GM23248 (cell line): ENCODE results near the gene LIMCH1. TPM values are rescaled to one million over a fixed set of nuclear protein-coding genes. Genes with fewer than 3 reads are reported as not detected.
A peak's percentile ranks its signal among the peaks of the same experiment; 100 is the strongest.

Experiments
- DNase-seq: peaks from one replicate; pipeline ENCODE4 v3.0.0-alpha.2; 2015
- H2AFZ ChIP-seq: fragments of 200-600 bp; sonication (generic); 2 replicates; pipeline ENCODE4 v1.6.1; 2016; ENCODE audit warnings: antibody characterized with exemption
- H3F3A ChIP-seq: fragments of 200-600 bp; sonication (generic); 2 replicates; pipeline ENCODE4 v1.6.1; 2016; ENCODE audit warnings: mild to moderate bottlenecking, antibody characterized with exemption, mixed run types; ENCODE audit not compliant: insufficient read depth
- H3K27ac ChIP-seq: fragments of 200-600 bp; sonication (generic); 2 replicates; pipeline ENCODE4 v1.5.1; 2016; ENCODE audit warnings: mild to moderate bottlenecking
- H3K27me3 ChIP-seq: fragments of 200-600 bp; sonication (generic); replicated peaks from 2 replicates; pipeline ENCODE4 v1.6.1; 2016; ENCODE audit warnings: mild to moderate bottlenecking; ENCODE audit not compliant: insufficient read depth
- H3K36me3 ChIP-seq: fragments of 200-600 bp; sonication (generic); 2 replicates; pipeline ENCODE4 v1.6.1; 2016; ENCODE audit warnings: low read depth, mild to moderate bottlenecking
- H3K4me1 ChIP-seq: fragments of 200-600 bp; sonication (generic); 2 replicates; pipeline ENCODE4 v1.6.1; 2016; ENCODE audit warnings: mild to moderate bottlenecking; ENCODE audit not compliant: insufficient read depth
- H3K4me2 ChIP-seq: fragments of 200-600 bp; sonication (generic); one replicate; pipeline ENCODE4 v1.6.1; 2016; ENCODE audit warnings: mild to moderate bottlenecking; ENCODE audit not compliant: unreplicated experiment
- H3K4me3 ChIP-seq: fragments of 200-600 bp; sonication (generic); 2 replicates; pipeline ENCODE4 v1.5.1; 2016; ENCODE audit warnings: mild to moderate bottlenecking
- H3K79me2 ChIP-seq: fragments of 200-600 bp; sonication (generic); 2 replicates; pipeline ENCODE4 v1.6.1; 2016; ENCODE audit warnings: mild to moderate bottlenecking; ENCODE audit not compliant: insufficient read depth
- H3K9ac ChIP-seq: fragments of 200-600 bp; sonication (generic); 2 replicates; pipeline ENCODE4 v1.6.1; 2016; ENCODE audit warnings: mild to moderate bottlenecking
- H3K9me2 ChIP-seq: fragments of 200-600 bp; sonication (generic); 2 replicates; pipeline ENCODE4 v1.6.1; 2016; ENCODE audit warnings: mixed run types, mild to moderate bottlenecking, moderate library complexity; ENCODE audit not compliant: insufficient read depth
- H3K9me3 ChIP-seq: fragments of 200-600 bp; sonication (generic); one replicate; pipeline ENCODE4 v1.6.1; 2017; ENCODE audit warnings: low read depth
- H4K20me1 ChIP-seq: fragments of 200-600 bp; sonication (generic); 2 replicates; pipeline ENCODE4 v1.6.0; 2016; ENCODE audit not compliant: insufficient read depth
- EZH2 ChIP-seq: fragments of 200-600 bp; sonication (generic); IDR thresholded peaks from 2 replicates; pipeline ENCODE4 v1.6.1; 2018; ENCODE audit warnings: antibody characterized with exemption, mild to moderate bottlenecking; ENCODE audit not compliant: insufficient read depth, poor library complexity, severe bottlenecking
- EZH2phosphoT487 ChIP-seq: fragments of 200-600 bp; sonication (generic); IDR thresholded peaks from 2 replicates; pipeline ENCODE4 v1.6.1; 2018; ENCODE audit warnings: antibody characterized with exemption, moderate library complexity, mild to moderate bottlenecking, low read depth; ENCODE audit not compliant: insufficient read depth
- WGBS, 2 experiments: methylation state at CpG; one replicate each; pipeline ENCODE4 v1.1.6; 2015 to 2017; ENCODE audit warnings: low lambda C conversion rate in 2 of 2, low coverage in 1 of 2; ENCODE audit errors: missing lambda C conversion rate in 2 of 2; 5-methylcytosine and 5-hydroxymethylcytosine counted together
- in situ Hi-C: fragments of 300-500 bp; cut with MboI; formaldehyde crosslinking; loops from 2 replicates; pipeline ENCODE4 v1.15.0; 2020
- polyA plus RNA-seq: library from polyadenylated mRNA; unstranded; fragments of >200 nt; fragmentation: Nextera tagmentation; extraction: Ambion mirVana; gene quantifications from 2 replicates; pipeline ENCODE4 v1.2.1, GENCODE V29; 2016
- total RNA-seq: library from RNA; depleted of rRNA; stranded (reverse); fragments of >200 nt; shearing (Covaris generic); gene quantifications from 2 replicates; pipeline ENCODE4 v1.2.3, GENCODE V29; 2014

Gene LIMCH1
- total and polyA plus RNA-seq, 2 experiments from 2014 or later, result 17.4 to 22.2 TPM

DNA sequence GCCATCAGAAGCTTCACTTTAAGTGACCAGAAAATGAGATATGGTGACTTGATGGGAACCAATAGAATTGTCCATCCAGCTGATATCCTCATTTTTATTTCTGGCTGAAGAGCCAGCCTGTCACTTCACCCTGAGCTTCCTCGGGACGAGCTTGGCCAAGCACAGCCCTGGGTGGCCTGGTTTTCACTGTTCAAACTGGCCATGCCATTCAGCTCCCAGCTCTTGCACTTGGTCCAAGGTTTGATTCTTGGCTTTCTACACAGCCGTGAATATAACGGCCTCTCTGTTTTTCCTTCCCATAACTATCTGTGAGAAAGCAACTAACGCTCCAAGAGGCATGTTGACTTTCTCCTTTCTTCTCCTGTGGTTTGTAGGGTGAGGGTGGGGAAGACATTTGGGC is 71.9 kb downstream of the LIMCH1 start:
- 80 to 84% methylated on average over 5 of the region's 5 CpGs for WGBS, 2 experiments
- no peaks in the 10 kb centered on the region for H3K9me2 ChIP-seq
- H3K4me1 ChIP-seq, result peaks cover 22% of the 10 kb centered on the region
- H3K4me3 ChIP-seq, result no peak overlapping the region
- no peaks in the 10 kb centered on the region for H3K36me3 ChIP-seq
- TF ChIP-seq EZH2, result no peak
- no peaks in the 10 kb centered on the region for H3K79me2 ChIP-seq
- in situ Hi-C loops, result no loop called here
- no peaks in the 10 kb centered on the region for H3F3A ChIP-seq
- H3K9me3 ChIP-seq, result no peaks in the 10 kb centered on the region
- H3K27me3 ChIP-seq, result 0 out of 2 replicates have a peak, but pooled peaks cover 5% of the 10 kb centered on the region
- no peak overlapping the region for H3K4me2 ChIP-seq
- no peak overlapping the region for H2AFZ ChIP-seq
- no peak for DNase-seq
- no peak overlapping the region for H3K27ac ChIP-seq
- no peak overlapping the region for H3K9ac ChIP-seq
- no peaks in the 10 kb centered on the region for H4K20me1 ChIP-seq

GRCh38 chr4:41610474-41610873 is 72.5 kb downstream of the LIMCH1 start:
- whole genome bisulfite sequencing, 2 experiments, result 92 to 93% methylated on average over 3 of the region's 3 CpGs
- Histone ChIP-seq H3K36me3 (no peaks in the 10 kb centered on the region), H3K79me2 (no peaks in the 10 kb centered on the region), H3K9me3 (no peaks in the 10 kb centered on the region), H3K27me3 (0 out of 2 replicates have a peak, but pooled peaks cover 5% of the 10 kb centered on the region), H4K20me1 (no peaks in the 10 kb centered on the region), H3K4me3 (no peak overlapping the region), H3K9me2 (no peaks in the 10 kb centered on the region), H3K9ac (no peak overlapping the region), H3K4me2 (no peak overlapping the region), H3K27ac (no peak overlapping the region), H3K4me1 (peaks cover 22% of the 10 kb centered on the region), H3F3A (no peaks in the 10 kb centered on the region), H2AFZ (no peak overlapping the region)
- no peak for DNase-seq
- in situ Hi-C loops, result no loop called here
- TF ChIP-seq EZH2phosphoT487, result no peak
- no peak for TF ChIP-seq EZH2

DNA sequence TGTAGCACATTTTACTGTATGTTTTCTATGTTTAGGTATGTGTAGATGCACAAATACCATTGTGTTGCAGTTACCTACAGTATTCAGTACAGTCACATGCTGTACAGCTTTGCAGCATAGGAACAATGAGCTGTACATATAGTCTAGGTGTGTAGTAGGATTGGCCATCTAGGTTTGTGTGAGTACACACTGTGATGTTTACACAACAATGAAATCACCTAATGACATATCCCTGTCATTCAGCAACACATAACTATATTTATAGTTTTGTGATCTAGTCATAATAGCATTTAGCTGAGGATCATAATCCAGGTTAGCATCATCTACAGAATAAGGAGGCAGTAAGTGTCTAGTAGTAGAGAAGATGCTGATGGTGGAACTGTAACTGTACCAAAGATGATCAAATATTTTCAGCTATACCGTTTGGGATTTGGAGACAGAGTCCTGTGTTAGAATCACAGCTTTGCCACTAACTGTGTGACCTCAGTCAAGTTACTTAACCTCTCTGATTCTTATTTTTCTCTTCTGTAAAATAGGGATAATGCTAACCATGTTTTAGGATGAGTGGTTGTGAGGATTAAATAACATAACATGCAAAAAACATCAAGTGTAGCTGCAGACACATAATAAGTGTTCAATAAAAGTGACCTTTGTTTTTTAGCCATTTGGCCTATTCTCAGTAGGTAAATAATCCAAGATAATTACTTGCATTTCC is 73.3 kb downstream of the LIMCH1 start:
- 39 to 43% methylated on average over 1 of the region's 1 CpG for WGBS, 2 experiments
- Histone ChIP-seq H3F3A (no peaks in the 10 kb centered on the region), H2AFZ (no peak overlapping the region), H3K79me2 (no peaks in the 10 kb centered on the region), H3K27me3 (0 out of 2 replicates have a peak, but pooled peaks cover 5% of the 10 kb centered on the region), H3K9me3 (no peaks in the 10 kb centered on the region), H3K27ac (no peak overlapping the region), H3K4me2 (no peak overlapping the region), H3K9me2 (no peaks in the 10 kb centered on the region), H3K4me3 (no peak overlapping the region), H3K9ac (no peak overlapping the region), H4K20me1 (no peaks in the 10 kb centered on the region), H3K36me3 (no peaks in the 10 kb centered on the region), H3K4me1 (peaks cover 22% of the 10 kb centered on the region)
- no peak for TF ChIP-seq EZH2
- no peak for TF ChIP-seq EZH2phosphoT487
- in situ Hi-C loops, result no loop called here
- DNase-seq, result no peak

DNA sequence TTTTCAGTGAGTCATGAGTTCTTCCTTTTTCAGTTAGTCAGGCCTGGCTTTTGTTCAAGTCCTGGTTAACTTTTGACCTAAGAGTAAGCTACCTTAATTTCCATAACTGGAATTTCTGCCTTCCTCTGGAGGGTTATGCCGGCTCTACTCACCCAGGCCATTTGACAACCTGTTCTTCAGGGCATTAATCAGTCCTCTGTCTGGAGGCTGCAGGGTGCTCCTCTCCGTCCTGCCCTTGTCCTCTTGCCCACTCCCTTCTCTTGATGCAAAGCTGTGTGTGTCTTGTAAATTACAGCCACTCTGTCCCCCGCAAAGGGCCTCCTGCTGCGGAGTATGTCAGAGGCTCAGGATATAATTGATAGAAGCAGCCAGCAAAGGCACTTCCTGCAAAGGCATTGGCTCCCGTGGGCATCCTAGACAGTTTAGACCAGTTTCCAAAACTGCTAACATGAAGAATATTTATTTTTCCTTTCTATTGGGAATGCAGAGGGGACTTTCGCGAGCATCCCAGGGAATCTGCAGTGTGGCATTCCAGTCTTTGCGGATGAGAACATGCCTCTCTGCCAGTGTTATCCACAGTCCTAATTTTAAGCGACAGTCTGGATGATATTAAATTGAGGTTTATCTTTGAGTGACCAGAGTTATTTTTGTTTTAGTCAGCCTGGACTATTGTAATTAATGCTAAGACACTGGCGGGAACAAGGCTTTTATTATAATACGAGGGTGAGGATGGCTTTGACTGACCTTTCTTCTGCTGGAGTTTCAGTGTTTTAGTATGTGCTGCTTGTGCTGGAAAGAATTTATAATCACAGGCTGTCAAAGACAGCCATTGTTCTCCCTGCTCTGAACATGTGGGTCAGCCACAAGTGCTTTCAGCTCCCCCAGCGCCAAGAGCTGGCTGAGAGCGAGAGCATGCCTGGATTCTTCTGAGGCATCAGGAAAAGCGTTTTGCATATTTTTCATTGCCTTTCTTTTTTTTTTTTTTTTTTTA is 74.2 kb downstream of the LIMCH1 start:
- Histone ChIP-seq H3K4me1 (peaks cover 22% of the 10 kb centered on the region), H3K9me3 (no peaks in the 10 kb centered on the region), H3K4me2 (peak overlapping the region; percentile 75), H3K27me3 (0 out of 2 replicates have a peak, but pooled peaks cover 5% of the 10 kb centered on the region), H3K9me2 (no peaks in the 10 kb centered on the region), H3K36me3 (no peaks in the 10 kb centered on the region), H2AFZ (no peak overlapping the region), H3K79me2 (no peaks in the 10 kb centered on the region), H4K20me1 (no peaks in the 10 kb centered on the region), H3K27ac (no peak overlapping the region), H3F3A (no peaks in the 10 kb centered on the region), H3K9ac (no peak overlapping the region), H3K4me3 (peak overlapping the region; percentile 53)
- TF ChIP-seq EZH2, result no peak
- TF ChIP-seq EZH2phosphoT487, result no peak
- in situ Hi-C loops, result no loop called here
- 15 to 16% methylated on average over 14 of the region's 14 CpGs for WGBS, 2 experiments
- peak; percentile 60 for DNase-seq
